Left renal pelvis (tissue), 4 donors: ENCODE results near the gene LBX2. TPM values are rescaled to one million over a fixed set of nuclear protein-coding genes. Genes with fewer than 3 reads are reported as not detected.
A peak's percentile ranks its signal among the peaks of the same experiment; 100 is the strongest.

Experiments
- DNase-seq, 4 donors: peaks; one replicate each; pipeline ENCODE4 v3.0.0-alpha.2; 2013; ENCODE audit warnings: low read depth in 4 of 4, low spot score in 3 of 4
- polyA plus RNA-seq, 4 donors: library from polyadenylated mRNA; unstranded; fragments of 120-200 nt; gene quantifications; one replicate each; pipeline ENCODE4 v1.2.1, GENCODE V29; 2013; ENCODE audit not compliant: insufficient read length in 4 of 4

Gene LBX2
- polyA plus RNA-seq, 4 donors, result 1.3 to 5.4 (median 2.4) TPM

- no peak for DNase-seq
Measured at GRCh38 chr2:74526649-74527230, 27.3 kb upstream of the LBX2 start.

DNA sequence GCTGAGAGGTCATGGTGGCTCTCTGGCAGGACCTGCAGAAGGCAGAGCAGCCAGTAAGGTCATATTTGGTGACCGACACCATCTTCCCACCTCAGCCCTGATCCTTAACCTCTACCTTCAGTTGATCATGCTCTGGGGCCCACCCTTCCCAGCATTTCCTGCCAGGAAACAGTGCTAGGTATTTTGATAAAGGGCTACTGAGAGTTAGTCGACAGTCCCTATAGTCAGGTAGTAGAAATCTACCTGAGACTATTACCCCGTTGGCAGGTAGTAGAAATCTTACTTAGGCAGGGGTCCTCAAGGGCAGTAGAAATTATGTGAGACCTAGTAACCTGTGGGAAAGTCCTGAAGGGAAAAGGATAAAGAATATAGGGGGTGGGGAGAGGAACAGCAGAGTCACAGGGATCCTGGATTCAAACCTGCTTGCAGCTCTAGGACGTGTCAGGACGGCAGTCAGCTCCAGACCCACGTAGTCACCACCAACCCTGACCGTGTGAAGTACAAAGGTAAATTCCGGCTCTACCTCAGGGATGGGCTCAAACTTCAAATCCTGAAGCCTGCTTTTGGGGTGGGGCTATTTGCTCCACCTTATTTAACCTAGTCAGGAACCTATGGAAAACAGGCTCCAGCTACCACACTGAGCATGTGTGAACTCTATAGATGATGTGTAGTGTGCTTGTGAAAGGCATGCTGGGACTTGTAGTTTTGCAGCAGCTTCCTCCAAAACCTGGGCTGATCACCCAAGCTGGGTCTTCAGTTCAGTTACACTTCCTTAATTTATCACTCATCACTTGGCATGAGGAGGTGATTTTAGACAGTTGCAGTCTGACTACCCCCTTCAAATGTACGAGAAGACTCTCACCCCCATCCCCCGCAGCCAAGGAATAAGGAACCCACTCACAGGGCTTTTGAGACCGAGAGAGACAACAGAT lies 26.6 kb upstream of the LBX2 start, which contains the start of gene DQX1:
Gene DQX1, minus strand, starts transcription at position 515 of the 932 bp plus-strand sequence. Its CDS starts 502 bp downstream, at position 13.
- DNase-seq, result no peak

GRCh38 chr2:74524955-74525716 lies 25.7 kb upstream of the LBX2 start:
- no peak for DNase-seq

GRCh38 chr2:74524005-74524404 lies 24.6 kb upstream of the LBX2 start:
- no peak for DNase-seq

DNA sequence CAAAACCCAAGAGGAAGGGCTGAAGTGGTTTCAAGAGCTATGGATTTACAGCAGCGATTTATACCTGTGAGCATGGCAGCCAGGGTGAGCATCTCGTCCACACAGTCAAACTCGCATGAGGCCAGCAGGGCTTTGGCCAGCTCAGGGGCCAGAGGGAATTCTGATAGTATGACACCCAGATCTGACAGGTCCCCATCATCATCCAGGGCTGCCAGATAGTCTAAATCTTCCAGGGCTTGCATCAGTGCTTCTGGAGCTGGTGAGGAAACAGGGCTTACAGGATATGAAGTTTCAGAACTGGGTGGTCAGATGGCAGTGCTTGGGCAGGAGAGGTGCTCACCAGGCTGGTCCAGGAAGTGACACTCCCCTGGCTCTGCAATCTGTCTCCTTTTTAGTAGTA lies 23.1 kb upstream of the LBX2 start:
- DNase-seq, result no peak

DNA sequence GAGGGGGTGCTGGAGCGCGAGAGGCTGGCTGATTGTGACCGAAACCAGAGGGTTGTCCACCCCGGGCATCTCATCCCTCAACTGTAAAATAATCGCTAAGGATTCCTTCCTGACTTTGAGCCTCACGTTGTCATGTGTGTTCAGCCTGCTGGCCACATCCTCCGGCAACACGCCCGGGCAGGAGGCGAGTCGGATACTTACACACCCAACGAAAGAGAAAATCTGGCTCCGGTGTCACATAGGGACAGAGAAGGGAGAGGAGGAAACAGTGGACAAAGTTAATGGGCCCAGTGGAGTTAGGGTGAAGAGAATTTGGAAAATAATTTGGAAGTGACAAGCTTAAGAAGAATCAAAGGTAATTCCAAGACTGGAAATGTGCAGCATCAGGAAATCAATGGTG lies 17.2 kb upstream of the LBX2 start:
- no peak for DNase-seq

DNA sequence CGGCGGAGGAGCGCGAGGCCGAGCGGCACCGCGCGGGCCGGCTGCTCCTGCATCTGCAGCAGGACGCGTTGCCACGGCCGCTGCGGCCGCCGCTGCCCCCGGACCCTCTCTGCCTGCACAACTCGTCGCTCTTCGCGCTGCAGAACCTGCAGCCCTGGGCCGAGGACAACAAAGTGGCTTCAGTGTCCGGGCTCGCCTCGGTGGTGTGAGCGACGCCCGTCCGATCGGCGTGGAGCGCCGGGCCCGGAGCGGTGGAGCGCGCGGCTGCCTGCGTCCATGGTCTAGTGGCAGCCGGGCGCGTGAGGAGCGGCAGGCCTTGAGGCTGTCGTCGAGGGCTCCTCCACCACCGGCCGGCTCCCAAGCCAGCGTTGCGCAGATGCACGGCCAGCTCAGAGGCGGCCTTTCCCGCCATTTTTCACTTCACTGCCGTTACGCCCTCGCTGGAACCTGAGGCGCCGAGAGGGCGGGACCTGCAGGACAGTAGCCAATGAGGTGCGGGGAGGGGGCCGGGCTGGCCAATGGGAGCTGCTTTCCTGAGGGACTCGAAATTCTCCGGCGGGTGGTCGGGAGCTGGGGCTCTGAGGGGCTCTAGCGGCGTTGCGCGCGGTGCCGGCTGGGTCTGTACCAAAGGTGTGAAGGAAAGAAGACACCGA lies 16.7 kb upstream of the LBX2 start:
- no peak for DNase-seq

DNA sequence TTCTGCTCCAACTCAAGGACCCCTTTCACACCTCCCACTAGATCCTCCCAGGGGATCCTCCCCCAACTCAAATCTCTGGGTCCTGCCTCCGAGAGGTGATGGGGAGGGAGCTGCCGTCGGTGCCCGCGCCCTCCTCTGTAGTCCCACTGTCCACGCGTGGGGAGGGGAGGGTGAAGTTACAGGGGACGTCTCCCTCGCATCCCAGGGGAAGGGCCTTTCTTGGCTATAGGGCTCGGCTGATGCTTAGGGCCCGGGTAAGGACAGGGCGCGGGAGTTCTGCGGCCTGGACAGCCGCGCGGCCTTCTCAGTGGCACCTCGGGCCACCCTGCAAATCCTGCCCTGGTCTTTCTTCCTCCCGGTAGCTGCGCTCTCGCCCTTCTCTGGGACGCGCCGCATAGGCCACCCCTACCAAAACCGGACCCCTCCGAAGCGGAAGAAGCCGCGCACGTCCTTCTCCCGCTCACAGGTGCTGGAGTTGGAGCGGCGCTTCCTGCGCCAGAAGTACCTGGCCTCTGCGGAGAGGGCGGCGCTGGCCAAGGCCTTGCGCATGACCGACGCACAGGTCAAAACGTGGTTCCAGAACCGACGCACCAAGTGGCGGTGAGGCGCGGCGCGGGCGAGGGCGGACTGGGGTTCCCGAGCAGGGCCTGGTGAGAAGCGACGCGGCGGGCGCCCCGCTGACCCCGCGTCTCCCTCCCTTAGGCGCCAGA lies 16.0 kb upstream of the LBX2 start:
- DNase-seq, result no peak

- DNase-seq, result no peak
Measured at GRCh38 chr2:74514368-74515270, 15.2 kb upstream of the LBX2 start, which contains the start of gene TLX2. Gene TLX2 (plus strand): TSS chr2:74514450. CDS start chr2:74514807, 357 bp downstream.

GRCh38 chr2:74513605-74514367 lies 14.4 kb upstream of the LBX2 start:
- no peak for DNase-seq

- DNase-seq, result no peak
Measured at GRCh38 chr2:74512744-74513604, 13.6 kb upstream of the LBX2 start.

GRCh38 chr2:74511104-74511989 lies 11.9 kb upstream of the LBX2 start:
- DNase-seq, result no peak

DNA sequence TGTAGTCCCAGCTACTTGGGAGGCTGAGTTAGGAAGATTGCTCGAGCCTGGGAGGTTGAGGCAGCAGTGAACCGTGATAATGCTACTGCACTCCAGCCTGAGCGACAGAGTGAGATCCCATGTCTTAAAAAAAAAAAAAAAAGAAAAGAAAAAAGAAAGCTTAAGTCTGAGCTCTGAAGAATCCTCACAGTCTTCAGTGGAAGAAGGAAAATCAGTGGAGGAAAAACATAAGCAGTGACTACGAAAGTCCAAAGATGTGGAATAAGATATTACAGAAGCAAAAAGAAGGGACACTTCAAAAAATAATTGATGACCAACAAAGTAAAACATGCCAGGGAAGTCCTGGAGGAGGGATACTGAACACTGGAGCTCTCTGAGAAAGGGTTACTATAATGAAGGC lies 10.9 kb upstream of the LBX2 start:
- no peak for DNase-seq

DNA sequence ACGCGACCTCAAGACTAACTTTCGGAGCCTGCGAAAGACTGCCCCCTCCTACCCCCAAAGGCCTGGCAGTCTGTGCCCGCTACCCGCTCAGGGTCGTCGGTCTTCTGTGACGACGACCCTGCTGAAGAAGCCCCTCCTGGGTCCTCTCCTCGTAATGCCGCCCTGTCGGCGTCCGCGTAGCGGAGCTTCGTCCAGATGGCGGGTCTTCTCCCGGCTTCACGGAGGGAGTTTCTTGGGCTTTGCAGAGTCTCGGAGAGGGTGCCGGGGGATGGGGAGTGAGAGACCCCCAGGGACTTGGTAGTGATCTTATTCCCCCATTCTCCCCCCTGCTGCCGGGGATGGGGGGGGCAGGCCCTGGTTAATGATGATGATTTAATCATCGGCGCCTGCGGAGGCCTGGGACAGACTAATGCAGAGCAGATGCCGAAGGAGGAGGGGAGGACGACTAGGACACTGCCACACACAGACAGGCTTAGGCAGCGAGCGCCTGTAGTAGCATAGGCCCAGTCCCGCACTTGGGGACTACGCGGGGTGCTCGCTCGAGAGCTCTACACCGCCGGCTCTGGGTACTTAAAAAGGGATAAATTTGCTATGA lies 8.6 kb upstream of the LBX2 start:
- no peak for DNase-seq

DNA sequence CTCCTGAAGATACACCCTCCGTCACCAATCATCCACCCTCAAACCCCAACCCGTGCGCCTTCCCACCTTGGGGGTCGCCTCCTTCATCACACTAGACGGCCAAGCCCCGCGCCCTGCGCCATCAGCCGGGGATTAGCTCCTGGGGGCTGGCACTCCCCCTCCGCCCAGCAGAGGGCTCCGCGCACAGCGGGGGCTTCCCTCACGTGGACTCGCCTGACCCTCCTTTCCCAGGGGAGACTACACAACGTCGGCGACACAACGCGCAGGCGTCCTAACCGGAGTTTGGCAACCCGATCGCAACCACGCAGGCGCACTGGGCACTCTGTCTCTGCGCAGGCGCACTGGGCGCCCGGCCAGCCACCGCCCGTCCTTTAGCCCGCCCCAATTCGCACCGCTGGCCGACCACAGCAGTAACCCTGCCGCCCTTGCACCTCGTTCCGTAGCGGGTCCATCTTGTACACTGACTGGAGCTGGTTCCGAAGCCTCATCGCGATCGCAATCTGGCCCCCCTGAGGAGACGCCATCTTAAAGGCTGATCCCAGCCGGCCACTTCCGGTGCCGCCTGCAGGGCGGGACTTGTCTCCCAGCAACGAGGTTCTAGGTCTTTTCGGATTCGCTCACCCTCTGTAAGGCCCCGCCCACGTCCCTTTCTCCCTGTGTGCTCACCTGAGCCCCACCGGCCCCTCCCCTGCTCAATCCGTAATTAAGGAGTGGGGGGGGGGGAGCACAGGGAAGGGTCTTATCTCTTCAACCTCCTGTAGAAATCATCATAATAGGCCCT lies 7.9 kb upstream of the LBX2 start, which contains the start of gene PCGF1:
Gene PCGF1, minus strand, starts transcription at position 551 of the 781 bp plus-strand sequence. Its CDS starts 27 bp downstream, at position 524.
- DNase-seq, result peak; percentile 98
